HG03108 (cell line): ENCODE data around the gene EIF1.
"Not testable (repeated sequence)": the region's sequence is repeated elsewhere in the genome, so short reads cannot be mapped to it uniquely, and the experiment has no call there.

Experiments used
- ATAC-seq: cut with Tn5 transposase; IDR thresholded peaks from one replicate; pipeline ENCODE4 v1.9.1; 2021; ENCODE audit warnings: moderate library complexity; ENCODE audit not compliant: unreplicated experiment

The EIF1 gene

GRCh38 chr17:41697122-41697962 is 8.7 kb downstream of the EIF1 start:
- ATAC-seq = no peak

- ATAC-seq = not testable (repeated sequence)
Observed at GRCh38 chr17:41700843-41701242, 12.2 kb downstream of the EIF1 start.

- no peak for ATAC-seq
Observed at GRCh38 chr17:41702712-41703111, 14.0 kb downstream of the EIF1 start.

GRCh38 chr17:41705271-41705991 is 16.7 kb downstream of the EIF1 start:
- ATAC-seq = no peak

- no peak for ATAC-seq
Observed at GRCh38 chr17:41707803-41708669, 19.4 kb downstream of the EIF1 start.

- no peak for ATAC-seq
Observed at GRCh38 chr17:41710472-41711090, 21.9 kb downstream of the EIF1 start.

GRCh38 chr17:41711669-41712400 is 23.1 kb downstream of the EIF1 start, which contains the start of gene GAST:
GAST (plus strand) TSS chr17:41712331; CDS start chr17:41715437, 3,106 bp downstream.
- no peak for ATAC-seq

- ATAC-seq = no peak
Observed at GRCh38 chr17:41717408-41718286, 29.0 kb downstream of the EIF1 start.

- ATAC-seq = no peak
Observed at GRCh38 chr17:41718287-41718645, 29.6 kb downstream of the EIF1 start.

GRCh38 chr17:41722231-41722630 is 33.5 kb downstream of the EIF1 start:
- ATAC-seq = no peak

GRCh38 chr17:41723801-41724475 is 35.3 kb downstream of the EIF1 start:
- no peak for ATAC-seq

GRCh38 chr17:41724476-41725050 is 35.9 kb downstream of the EIF1 start:
- no peak for ATAC-seq

- ATAC-seq = no peak
Observed at GRCh38 chr17:41725134-41725533, 36.4 kb downstream of the EIF1 start.

- ATAC-seq = no peak
Observed at GRCh38 chr17:41728056-41728455, 39.4 kb downstream of the EIF1 start.

- no peak for ATAC-seq
Observed at GRCh38 chr17:41730479-41730878, 41.8 kb downstream of the EIF1 start.

GRCh38 chr17:41731836-41732235 is 43.2 kb downstream of the EIF1 start:
- ATAC-seq = no peak

- ATAC-seq = no peak
Observed at GRCh38 chr17:41733348-41734138, 44.9 kb downstream of the EIF1 start.
